A549 (cell line): ENCODE measurements around the gene RAB8A. TPM values are rescaled to one million over a fixed set of nuclear protein-coding genes. Genes with fewer than 3 reads are reported as not detected.

Source experiments
- ATAC-seq, 2 experiments: fragments of 200-7000 bp in 1 of 2; fragments of >200 bp in 1 of 2; cut with Nextera tagmentation in 1 of 2; cut with Tn5 transposase in 1 of 2; 3 replicates each; pipeline versions ENCODE4 v1.8.0 to v1.9.1; 2018 to 2020; ENCODE audit warnings: mild to moderate bottlenecking in 1 of 2, moderate library complexity in 1 of 2
- CTCF ChIA-PET: fragments of 300-600 bp; sonication (Branson Sonifier 250); formaldehyde crosslinking; extraction: SDS; loops from one replicate; lab custom pipeline; 2021; ENCODE audit warnings: antibody characterized with exemption, inconsistent platforms; lab: Yijun Ruan, JAX
- POLR2A ChIA-PET: fragments of 350-600 bp; formaldehyde crosslinking; extraction: SDS; loops from one replicate; lab custom pipeline; 2021; ENCODE audit warnings: antibody characterized with exemption, inconsistent platforms; lab: Yijun Ruan, JAX
- DNase-seq, 2 experiments: peaks; one replicate each; pipeline versions ENCODE4 v3.0.0 to v3.0.0-alpha.2; 2011 to 2016; ENCODE audit warnings: low read depth in 1 of 2, low spot score in 1 of 2
- FAIRE-seq: peaks from 2 replicates; lab custom pipeline; 2011; peaks lifted over from hg19 to GRCh38; lab: Jason Lieb, UNC
- H3K27ac ChIP-seq, 2 experiments: fragments of >200 bp; sonication (Bioruptor Twin); formaldehyde crosslinking; 3 replicates each; pipeline ENCODE4 v1.5.1; 2016 to 2017
- H3K4me1 ChIP-seq: fragments of >200 bp; sonication (Bioruptor Twin); formaldehyde crosslinking; 3 replicates; pipeline ENCODE4 v1.6.1; 2016
- H3K4me2 ChIP-seq: fragments of >200 bp; sonication (Bioruptor Twin); formaldehyde crosslinking; 3 replicates; pipeline ENCODE4 v1.6.1; 2016
- H3K4me3 ChIP-seq: fragments of >200 bp; sonication (Bioruptor Twin); formaldehyde crosslinking; 3 replicates; pipeline ENCODE4 v1.5.1; 2016
- H3K9me3 ChIP-seq: fragments of >200 bp; sonication (Bioruptor Twin); formaldehyde crosslinking; 3 replicates; pipeline ENCODE4 v1.6.1; 2016
- BHLHE40 ChIP-seq: IDR thresholded peaks from 2 replicates; pipeline ENCODE4 v1.6.1; 2012; ENCODE audit warnings: low read depth, low read length, inconsistent platforms
- CBX2 ChIP-seq: fragments of 200-600 bp; sonication (generic); IDR thresholded peaks from 2 replicates; pipeline ENCODE4 v1.6.1; 2016; ENCODE audit warnings: low read depth, mild to moderate bottlenecking, borderline replicate concordance
- CBX8 ChIP-seq: fragments of 200-600 bp; sonication (generic); IDR thresholded peaks from 2 replicates; pipeline ENCODE4 v1.6.1; 2016
- CEBPB ChIP-seq, 2 experiments: fragments of >200 bp in 1 of 2; sonication (Bioruptor Twin) in 1 of 2; formaldehyde crosslinking in 1 of 2; IDR thresholded peaks; 2 replicates each; pipeline ENCODE4 v1.6.1; 2012 to 2016
- CHD2 ChIP-seq: fragments of 150-350 bp; IDR thresholded peaks from 2 replicates; pipeline ENCODE4 v1.6.1; 2014; ENCODE audit warnings: low read length; ENCODE audit not compliant: partially characterized antibody
- CHD4 ChIP-seq: fragments of 200-600 bp; sonication (generic); IDR thresholded peaks from 2 replicates; pipeline ENCODE4 v1.6.1; 2016; ENCODE audit warnings: antibody characterized with exemption, mild to moderate bottlenecking, borderline replicate concordance
- EHMT2 ChIP-seq: fragments of 200-600 bp; sonication (generic); IDR thresholded peaks from 2 replicates; pipeline ENCODE4 v1.6.1; 2016; ENCODE audit warnings: antibody characterized with exemption, low read depth, mild to moderate bottlenecking, moderate library complexity
- ESRRA ChIP-seq: fragments of 150-350 bp; IDR thresholded peaks from 2 replicates; pipeline ENCODE4 v1.6.1; 2014; ENCODE audit warnings: mild to moderate bottlenecking, low read length, borderline replicate concordance
- FOSB ChIP-seq: fragments of 250-450 bp; sonication (Bioruptor Pico); IDR thresholded peaks from 2 replicates; pipeline ENCODE4 v1.5.0; 2020; ENCODE audit warnings: mild to moderate bottlenecking, moderate library complexity
- HOXB13 ChIP-seq: fragments of 250-450 bp; sonication (Bioruptor Pico); IDR thresholded peaks from 2 replicates; pipeline ENCODE4 v1.5.0; 2020; ENCODE audit warnings: low read depth, mild to moderate bottlenecking, moderate library complexity
- JUN ChIP-seq, 2 experiments: fragments of >200 bp; sonication (Bioruptor Twin); formaldehyde crosslinking; IDR thresholded peaks; 2 replicates in 1 of 2; 3 replicates in 1 of 2; pipeline ENCODE4 v1.6.1; 2016 to 2017
- JUNB ChIP-seq: fragments of >200 bp; sonication (Bioruptor Twin); formaldehyde crosslinking; IDR thresholded peaks from 2 replicates; pipeline ENCODE4 v1.6.1; 2016
- KDM1A ChIP-seq: fragments of 200-600 bp; sonication (generic); IDR thresholded peaks from 2 replicates; pipeline ENCODE4 v1.6.1; 2016; ENCODE audit warnings: low read depth, mild to moderate bottlenecking
- KDM5A ChIP-seq: fragments of 200-600 bp; sonication (generic); IDR thresholded peaks from 2 replicates; pipeline ENCODE4 v1.6.1; 2016; ENCODE audit warnings: antibody characterized with exemption, mild to moderate bottlenecking
- MAFK ChIP-seq: fragments of 450-650 bp; IDR thresholded peaks from 2 replicates; pipeline ENCODE4 v1.6.1; 2014; ENCODE audit not compliant: partially characterized antibody
- MAZ ChIP-seq: fragments of 150-350 bp; IDR thresholded peaks from 2 replicates; pipeline ENCODE4 v1.6.1; 2014; ENCODE audit warnings: antibody characterized with exemption, low read depth, low read length, borderline replicate concordance
- MYC ChIP-seq: IDR thresholded peaks from 2 replicates; pipeline ENCODE4 v1.6.1; 2012; ENCODE audit warnings: mild to moderate bottlenecking, inconsistent platforms, low read length, improper control_type of control experiment, borderline replicate concordance
- NFE2L2 ChIP-seq: fragments of 150-350 bp; conservative IDR thresholded peaks from 2 replicates; pipeline ENCODE4 v1.6.1; 2014; ENCODE audit warnings: low read length
- NPAS2 ChIP-seq: fragments of 250-450 bp; sonication (Bioruptor Pico); IDR thresholded peaks from 2 replicates; pipeline ENCODE4 v1.8.0; 2022; ENCODE audit warnings: mild to moderate bottlenecking, moderate library complexity, borderline replicate concordance
- POLR2A ChIP-seq: IDR thresholded peaks from 2 replicates; pipeline ENCODE4 v1.6.1; 2012; ENCODE audit warnings: mild to moderate bottlenecking, low read length
- RAD21 ChIP-seq, 2 experiments: fragments of >200 bp in 1 of 2; sonication (Bioruptor Twin) in 1 of 2; formaldehyde crosslinking in 1 of 2; IDR thresholded peaks in 1 of 2; conservative IDR thresholded peaks in 1 of 2; 2 replicates in 1 of 2; 3 replicates in 1 of 2; pipeline ENCODE4 v1.6.1; 2012 to 2018; ENCODE audit warnings: inconsistent platforms in 1 of 2
- RFX5 ChIP-seq: fragments of 450-650 bp; IDR thresholded peaks from 2 replicates; pipeline ENCODE4 v1.7.1; 2014; ENCODE audit warnings: antibody characterized with exemption, mild to moderate bottlenecking, moderate library complexity
- RNF2 ChIP-seq: fragments of 200-600 bp; sonication (generic); IDR thresholded peaks from 2 replicates; pipeline ENCODE4 v1.6.1; 2016; ENCODE audit warnings: low read depth, mild to moderate bottlenecking, antibody characterized with exemption, moderate library complexity, borderline replicate concordance
- SREBF2 ChIP-seq: fragments of 450-650 bp; IDR thresholded peaks from 2 replicates; pipeline ENCODE4 v1.6.1; 2014; ENCODE audit warnings: mild to moderate bottlenecking, moderate library complexity
- TFCP2L1 ChIP-seq: fragments of 250-450 bp; sonication (Bioruptor Pico); IDR thresholded peaks from 2 replicates; pipeline ENCODE4 v1.5.0; 2021; ENCODE audit warnings: mild to moderate bottlenecking
- TP53 ChIP-seq: fragments of 250-450 bp; sonication (Bioruptor Pico); IDR thresholded peaks from 2 replicates; pipeline ENCODE4 v1.5.0; 2021; ENCODE audit warnings: mild to moderate bottlenecking, moderate library complexity
- ZC3H11A ChIP-seq: fragments of 450-650 bp; IDR thresholded peaks from 2 replicates; pipeline ENCODE4 v1.6.1; 2014; ENCODE audit warnings: antibody characterized with exemption, mild to moderate bottlenecking
- ZNF302 ChIP-seq: fragments of 250-450 bp; sonication (Bioruptor Pico); IDR thresholded peaks from 2 replicates; pipeline ENCODE4 v1.9.0; 2021; ENCODE audit warnings: inconsistent platforms, mild to moderate bottlenecking, moderate library complexity
- WGBS: methylation state at CpG from one replicate; pipeline ENCODE4 v1.1.6; 2017; ENCODE audit errors: missing lambda C conversion rate; 5-methylcytosine and 5-hydroxymethylcytosine counted together
- polyA plus RNA-seq, 4 experiments: library from polyadenylated mRNA; depleted of rRNA in 3 of 4; stranded (reverse); fragments of >200 nt; fragmentation: RNase III in 1 of 4; extraction: RNeasy Plus Mini Kit Qiagen cat#74134 plus additional on column Dnase treatment in 1 of 4; gene quantifications; 2 replicates in 3 of 4; 3 replicates in 1 of 4; pipeline ENCODE4 v1.2.3, GENCODE V29; 2011 to 2017
- TF ChIP-seq, protein P1 (sequence below): fragments of >200 bp; sonication (Bioruptor Twin); formaldehyde crosslinking; IDR thresholded peaks from 2 replicates; pipeline ENCODE4 v1.6.1; 2016
- TF ChIP-seq, protein P2 (sequence below): fragments of >200 bp; sonication (Bioruptor Twin); formaldehyde crosslinking; IDR thresholded peaks from 3 replicates; pipeline ENCODE4 v1.5.1; 2016
- TF ChIP-seq, protein P3 (sequence below): IDR thresholded peaks from 2 replicates; pipeline ENCODE4 v1.6.1; 2012
- TF ChIP-seq, protein P4 (sequence below): IDR thresholded peaks from 2 replicates; pipeline ENCODE4 v1.6.1; 2012

RAB8A gene
- polyA plus RNA-seq, 2 of the 4 experiments (the other 2 are of a cell fraction) = 89.2 to 91.4 TPM

DNA sequence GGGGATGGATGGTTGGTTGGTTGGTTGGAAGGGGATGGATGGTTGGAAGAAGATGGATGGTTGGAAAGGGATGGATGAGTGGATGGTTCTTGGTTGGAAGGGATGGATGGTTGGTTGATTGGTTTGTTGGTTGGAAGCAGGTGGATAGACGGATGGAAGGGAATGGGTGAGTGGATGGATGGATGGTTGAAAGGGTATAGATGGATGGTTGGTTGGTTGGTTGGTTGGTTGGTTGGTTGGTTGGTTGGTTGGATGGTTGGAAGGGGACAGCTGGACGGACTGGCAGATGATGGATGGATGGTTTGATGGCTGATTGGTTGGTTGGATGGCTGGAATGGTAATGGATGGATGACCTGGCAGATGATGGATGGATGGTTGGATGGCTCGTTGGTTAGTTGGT is 20.0 kb downstream of the RAB8A start:
- no peak overlapping the region for H3K4me3 ChIP-seq
- no peak overlapping the region for H3K27ac ChIP-seq
- no peak for DNase-seq
- WGBS = 95% methylated on average over 3 of the region's 3 CpGs
- no peaks in the 10 kb centered on the region for H3K4me1 ChIP-seq
- H3K4me2 ChIP-seq = no peak overlapping the region
- CTCF ChIA-PET = no interaction called here
- no peak for FAIRE-seq
- TF ChIP-seq CHD2 (no peak), NFE2L2 (no peak), ESRRA (no peak), MYC (no peak), RNF2 (no peak)
- TF ChIP-seq, protein P1, sequence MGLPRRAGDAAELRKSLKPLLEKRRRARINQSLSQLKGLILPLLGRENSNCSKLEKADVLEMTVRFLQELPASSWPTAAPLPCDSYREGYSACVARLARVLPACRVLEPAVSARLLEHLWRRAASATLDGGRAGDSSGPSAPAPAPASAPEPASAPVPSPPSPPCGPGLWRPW = no peak
- TF ChIP-seq, protein P2, sequence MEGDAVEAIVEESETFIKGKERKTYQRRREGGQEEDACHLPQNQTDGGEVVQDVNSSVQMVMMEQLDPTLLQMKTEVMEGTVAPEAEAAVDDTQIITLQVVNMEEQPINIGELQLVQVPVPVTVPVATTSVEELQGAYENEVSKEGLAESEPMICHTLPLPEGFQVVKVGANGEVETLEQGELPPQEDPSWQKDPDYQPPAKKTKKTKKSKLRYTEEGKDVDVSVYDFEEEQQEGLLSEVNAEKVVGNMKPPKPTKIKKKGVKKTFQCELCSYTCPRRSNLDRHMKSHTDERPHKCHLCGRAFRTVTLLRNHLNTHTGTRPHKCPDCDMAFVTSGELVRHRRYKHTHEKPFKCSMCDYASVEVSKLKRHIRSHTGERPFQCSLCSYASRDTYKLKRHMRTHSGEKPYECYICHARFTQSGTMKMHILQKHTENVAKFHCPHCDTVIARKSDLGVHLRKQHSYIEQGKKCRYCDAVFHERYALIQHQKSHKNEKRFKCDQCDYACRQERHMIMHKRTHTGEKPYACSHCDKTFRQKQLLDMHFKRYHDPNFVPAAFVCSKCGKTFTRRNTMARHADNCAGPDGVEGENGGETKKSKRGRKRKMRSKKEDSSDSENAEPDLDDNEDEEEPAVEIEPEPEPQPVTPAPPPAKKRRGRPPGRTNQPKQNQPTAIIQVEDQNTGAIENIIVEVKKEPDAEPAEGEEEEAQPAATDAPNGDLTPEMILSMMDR = no peak
- TF ChIP-seq, all 56 proteins: peak for 0
- no peak for ATAC-seq
- H3K9me3 ChIP-seq = no peaks in the 10 kb centered on the region
- POLR2A ChIA-PET = no interaction called here

DNA sequence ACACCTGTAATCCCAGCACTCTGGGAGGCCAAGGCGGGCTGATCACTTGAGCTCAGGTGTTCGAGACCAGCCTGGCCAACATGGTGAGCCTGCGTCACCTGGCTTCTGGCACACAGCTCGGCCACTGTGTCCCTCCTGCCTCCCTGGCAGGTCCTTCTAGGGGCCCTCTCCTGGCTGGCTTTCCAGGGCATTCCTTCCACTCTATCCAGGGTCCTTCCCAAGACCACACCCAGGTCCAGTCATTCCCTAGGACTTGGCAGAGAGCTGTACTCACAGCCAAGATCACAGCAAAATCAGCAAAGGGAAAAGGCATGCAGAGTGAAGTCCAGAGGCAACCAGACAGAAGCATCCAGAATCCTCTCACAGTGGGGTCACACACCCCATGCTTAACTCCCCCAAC is 22.1 kb downstream of the RAB8A start:
- H3K4me3 ChIP-seq = no peak overlapping the region
- CTCF ChIA-PET = no interaction called here
- no peak overlapping the region for H3K4me2 ChIP-seq
- ATAC-seq (no peak), DNase-seq (no peak), FAIRE-seq (no peak)
- H3K9me3 ChIP-seq = no peaks in the 10 kb centered on the region
- POLR2A ChIA-PET = no interaction called here
- no peaks in the 10 kb centered on the region for H3K4me1 ChIP-seq
- WGBS = 60% methylated on average over 1 of the region's 4 CpGs
- TF ChIP-seq FOSB (CRISPR knock-in tag) (no peak), JUNB (no peak), TFCP2L1 (CRISPR knock-in tag) (no peak), KDM1A (no peak), CHD4 (no peak), MAFK (no peak), MAZ (no peak), SREBF2 (no peak), NPAS2 (CRISPR knock-in tag) (no peak), CEBPB (IDR thresholded peaks at IDR 0.05) (no peak), HOXB13 (CRISPR knock-in tag) (no peak), ESRRA (no peak)
- TF ChIP-seq, protein P3, sequence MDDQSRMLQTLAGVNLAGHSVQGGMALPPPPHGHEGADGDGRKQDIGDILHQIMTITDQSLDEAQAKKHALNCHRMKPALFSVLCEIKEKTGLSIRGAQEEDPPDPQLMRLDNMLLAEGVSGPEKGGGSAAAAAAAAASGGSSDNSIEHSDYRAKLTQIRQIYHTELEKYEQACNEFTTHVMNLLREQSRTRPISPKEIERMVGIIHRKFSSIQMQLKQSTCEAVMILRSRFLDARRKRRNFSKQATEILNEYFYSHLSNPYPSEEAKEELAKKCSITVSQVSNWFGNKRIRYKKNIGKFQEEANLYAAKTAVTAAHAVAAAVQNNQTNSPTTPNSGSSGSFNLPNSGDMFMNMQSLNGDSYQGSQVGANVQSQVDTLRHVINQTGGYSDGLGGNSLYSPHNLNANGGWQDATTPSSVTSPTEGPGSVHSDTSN = no peak
- TF ChIP-seq, protein P1 = no peak
- no peak overlapping the region for H3K27ac ChIP-seq

DNA sequence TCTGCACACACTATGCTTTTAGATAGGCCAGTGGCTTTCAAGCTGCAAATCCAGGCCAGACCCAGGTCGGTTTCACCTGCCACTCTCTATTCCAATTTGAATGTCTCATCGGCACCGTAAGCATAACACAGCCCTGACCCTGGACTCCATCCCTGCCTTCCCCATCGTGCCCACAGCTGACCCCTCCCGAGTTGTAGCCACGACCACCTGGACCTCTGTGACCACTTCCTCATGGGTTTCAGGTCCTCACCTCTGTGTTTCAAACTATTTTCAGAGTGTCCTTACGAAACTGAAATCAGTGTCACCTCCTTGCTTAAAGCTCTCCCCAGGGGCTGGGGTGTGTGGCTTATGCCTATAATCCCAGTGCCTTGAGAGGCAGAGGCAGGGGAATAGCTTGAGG is 22.8 kb downstream of the RAB8A start:
- TF ChIP-seq RFX5 (no peak), EHMT2 (no peak), RNF2 (no peak), ZNF302 (no peak), CHD2 (no peak), MAFK (no peak), BHLHE40 (no peak), JUN (IDR thresholded peaks at IDR 0.05) (no peak), KDM5A (no peak), TP53 (no peak), CBX2 (no peak), NPAS2 (CRISPR knock-in tag) (no peak), RAD21 (conservative IDR thresholded peaks at IDR 0.05 in 1 of 2, IDR thresholded peaks at IDR 0.05 in 1 of 2) (no peak), ZC3H11A (no peak), POLR2A (no peak), CBX8 (no peak)
- TF ChIP-seq, protein P4, sequence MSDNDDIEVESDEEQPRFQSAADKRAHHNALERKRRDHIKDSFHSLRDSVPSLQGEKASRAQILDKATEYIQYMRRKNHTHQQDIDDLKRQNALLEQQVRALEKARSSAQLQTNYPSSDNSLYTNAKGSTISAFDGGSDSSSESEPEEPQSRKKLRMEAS = no peak
- TF ChIP-seq, protein P1 = no peak
- TF ChIP-seq, all 56 proteins: peak for 0
- H3K27ac ChIP-seq = no peak overlapping the region
- FAIRE-seq = no peak
- H3K4me3 ChIP-seq = no peak overlapping the region
- ChIA-PET POLR2A (no interaction called here), CTCF (no interaction called here)
- no peak overlapping the region for H3K4me2 ChIP-seq
- no peaks in the 10 kb centered on the region for H3K4me1 ChIP-seq
- DNase-seq = no peak
- no peak for ATAC-seq
- 87% methylated on average over 7 of the region's 7 CpGs for WGBS
- H3K9me3 ChIP-seq = no peaks in the 10 kb centered on the region
